ENCODE data around the gene CD300A.
"Not testable (repeated sequence)": the region's sequence is repeated elsewhere in the genome, so short reads cannot be mapped to it uniquely, and the experiment has no call there.

The CD300A gene

DNA sequence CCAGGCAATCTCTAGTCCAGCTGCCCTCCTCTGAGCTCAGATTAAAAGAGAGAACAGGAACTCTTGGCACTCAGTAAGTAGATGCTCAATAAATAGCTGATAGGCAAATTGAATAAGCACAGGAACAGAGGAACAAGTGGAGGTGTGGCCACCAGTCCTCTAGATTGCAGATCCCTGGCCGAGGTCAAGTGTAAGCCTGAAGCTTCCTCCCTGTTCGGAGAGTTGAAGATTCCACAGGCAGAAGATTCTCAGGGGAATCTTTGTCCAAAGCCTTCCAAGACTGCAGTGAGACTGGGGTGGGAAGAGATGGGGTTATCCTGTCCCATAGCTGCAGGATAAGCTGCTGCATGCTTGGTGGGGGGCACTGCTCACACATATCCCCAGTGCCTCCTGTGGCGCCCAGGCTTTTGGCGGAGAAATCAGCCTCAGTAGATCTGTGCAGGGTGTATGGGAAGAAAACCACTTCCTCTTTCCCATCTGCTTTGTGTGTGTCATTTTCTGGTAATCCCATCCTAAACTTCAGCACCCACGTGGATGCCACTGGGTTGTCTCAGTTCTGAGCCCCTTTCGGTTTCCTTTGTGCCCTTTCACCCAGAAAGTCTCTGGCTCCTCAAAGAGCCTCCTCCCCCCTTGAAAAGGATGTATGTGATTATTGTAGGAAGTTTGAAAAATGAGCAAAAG, 12.1 kb downstream of the CD300A start:
- DNase-seq (ENCODE audit: low spot score): no peak

DNA sequence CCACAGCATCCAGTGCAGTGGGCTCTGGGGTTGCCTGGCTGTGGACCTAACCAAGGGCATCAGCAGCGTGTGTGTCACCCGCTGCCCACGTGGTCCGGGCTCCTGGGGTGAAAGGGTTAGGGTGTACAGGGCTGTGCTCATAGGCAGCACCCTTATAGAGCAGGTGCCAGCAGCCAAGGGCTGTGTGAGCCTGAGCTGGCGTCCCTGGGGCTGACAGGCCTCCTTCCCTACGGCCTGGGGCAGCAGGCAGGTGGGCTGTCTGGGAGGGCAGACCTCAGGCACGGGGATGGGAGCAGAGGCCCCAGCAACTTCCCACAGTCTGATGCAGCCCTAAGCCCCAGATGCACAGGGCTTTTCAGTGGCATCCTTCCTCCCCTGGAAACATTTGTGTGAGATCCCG, 13.9 kb downstream of the CD300A start:
- no peak for DNase-seq (ENCODE audit: low spot score)

DNA sequence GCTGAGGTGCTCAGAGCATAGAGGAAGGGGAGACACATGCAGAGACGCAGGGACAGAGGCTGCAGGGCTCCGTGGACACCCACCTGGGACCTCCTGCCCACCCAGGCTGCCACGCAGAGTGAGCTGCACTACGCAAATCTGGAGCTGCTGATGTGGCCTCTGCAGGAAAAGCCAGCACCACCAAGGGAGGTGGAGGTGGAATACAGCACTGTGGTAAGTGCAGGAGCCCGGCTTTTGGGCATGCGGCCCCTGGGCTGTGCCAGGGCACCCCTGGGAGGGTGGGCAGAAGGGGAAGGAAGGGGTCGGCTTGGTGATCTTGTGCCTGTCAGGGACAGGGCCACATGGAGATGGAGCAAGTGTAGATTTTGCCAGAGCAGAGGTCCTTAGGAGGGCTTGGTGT, 15.2 kb downstream of the CD300A start:
- DNase-seq (ENCODE audit: low spot score): no peak

DNA sequence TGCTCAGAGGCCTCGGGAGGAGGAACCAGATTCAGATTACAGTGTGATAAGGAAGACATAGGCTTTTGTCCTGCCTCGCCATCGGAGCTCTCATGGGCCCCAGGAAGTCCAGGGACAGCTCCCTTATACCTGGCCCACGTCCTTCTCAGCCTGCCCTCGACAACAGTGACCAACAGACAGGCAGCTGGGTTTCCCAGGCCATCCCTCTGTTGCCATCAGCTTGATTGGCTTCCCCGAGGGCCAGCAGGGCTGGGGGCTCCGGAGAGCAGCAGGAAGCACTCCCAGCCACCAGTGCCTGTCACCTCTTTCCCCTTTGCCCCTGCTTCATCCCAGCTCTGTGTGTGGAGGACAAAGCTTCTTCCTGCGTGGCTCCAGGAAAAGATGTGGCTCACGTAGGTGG, 17.6 kb downstream of the CD300A start:
- DNase-seq (ENCODE audit: low spot score): no peak

DNA sequence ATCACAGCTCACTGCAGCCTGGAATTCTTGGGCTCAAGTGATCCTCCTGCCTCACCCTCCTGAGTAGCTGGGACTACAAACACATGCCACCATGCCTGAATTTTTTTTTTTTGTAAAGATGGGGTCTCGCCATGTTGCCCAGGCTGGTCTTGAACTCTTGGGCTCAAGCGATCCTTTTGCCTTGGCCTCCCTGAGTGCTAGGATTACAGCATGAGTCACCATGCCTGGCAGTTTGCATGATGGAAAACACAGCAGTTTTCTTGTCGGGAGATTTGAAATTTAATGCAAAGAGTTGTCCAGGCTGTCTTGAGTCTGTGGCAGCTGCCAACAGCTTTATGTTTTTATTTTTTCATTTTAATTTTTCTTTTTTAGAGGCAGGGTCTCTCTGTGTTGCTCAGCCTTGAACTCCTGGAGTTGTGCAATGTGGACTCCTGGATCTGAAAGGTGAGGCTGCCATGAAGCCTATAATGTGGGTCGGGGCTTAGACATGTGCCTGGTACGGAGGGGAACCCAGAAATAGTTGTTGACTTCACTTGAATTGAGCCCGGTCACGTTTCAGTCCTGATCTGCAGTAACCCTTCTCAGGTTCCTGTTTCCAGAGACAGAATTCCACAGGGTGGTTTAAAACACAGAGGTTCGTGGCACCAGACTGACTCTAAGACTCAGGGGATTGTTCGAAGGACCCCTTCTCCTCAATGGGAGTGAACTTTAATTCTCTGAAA, 18.7 kb downstream of the CD300A start:
- no peak for DNase-seq (ENCODE audit: low spot score)

DNA sequence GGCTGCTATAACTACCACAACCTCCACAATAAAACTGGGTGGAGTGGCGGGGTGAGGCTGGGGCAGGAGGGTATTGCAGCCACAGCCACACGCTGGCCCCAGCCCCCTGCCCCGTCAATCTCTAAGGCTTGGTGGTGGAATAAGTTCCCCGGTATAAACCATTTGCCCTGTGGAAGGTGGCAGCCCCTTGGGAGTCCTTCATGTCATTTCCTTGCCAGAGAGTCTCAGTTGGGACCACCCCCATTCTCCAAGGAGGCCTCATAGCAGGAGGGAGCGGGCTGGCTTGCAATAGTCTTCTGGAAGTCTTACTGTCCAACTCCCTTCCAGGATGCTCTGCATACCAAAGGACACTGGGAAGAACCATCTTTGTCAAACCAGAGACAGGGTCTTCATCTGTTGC, 19.4 kb downstream of the CD300A start:
- no peak for DNase-seq (ENCODE audit: low spot score)

DNA sequence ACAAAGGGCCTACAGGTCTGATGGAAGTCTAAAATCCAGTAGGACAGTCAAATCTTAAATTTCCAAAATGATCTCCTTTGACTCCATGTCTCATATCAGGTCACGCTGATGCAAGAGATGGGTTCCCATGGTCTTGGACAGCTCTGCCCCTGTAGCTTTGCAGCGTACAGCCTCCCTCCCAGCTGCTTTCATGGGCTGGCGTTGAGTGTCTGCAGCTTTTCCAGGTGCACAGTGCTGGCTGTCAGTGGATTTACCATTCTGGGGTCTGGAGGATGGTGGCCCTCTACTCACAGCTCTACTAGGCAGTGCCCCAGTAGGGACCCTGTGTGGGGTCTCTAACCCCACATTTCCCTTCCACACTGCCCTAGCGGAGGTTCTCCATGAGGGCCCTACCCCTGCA, 21.8 kb downstream of the CD300A start:
- not testable (repeated sequence) for DNase-seq (ENCODE audit: low spot score)

DNA sequence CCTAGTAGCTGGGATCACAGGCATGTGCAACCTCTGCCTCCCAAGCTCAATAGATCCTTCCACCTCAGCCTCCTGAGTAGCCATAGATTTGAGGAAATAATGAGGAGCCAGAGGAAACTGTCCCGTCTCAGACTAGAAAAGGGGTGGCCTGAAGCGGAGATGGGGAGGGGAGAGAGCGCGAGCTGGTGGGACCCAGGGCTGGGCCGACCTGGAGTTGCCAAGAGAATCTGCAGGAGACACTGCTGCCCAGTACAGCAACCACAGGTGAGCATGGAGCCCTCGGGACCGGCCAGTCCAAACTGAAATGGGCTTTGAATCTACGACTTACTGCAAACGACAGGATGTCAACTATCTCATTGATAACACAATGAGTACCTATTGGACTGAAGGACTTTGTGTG, 24.3 kb downstream of the CD300A start:
- DNase-seq (ENCODE audit: low spot score): no peak

DNA sequence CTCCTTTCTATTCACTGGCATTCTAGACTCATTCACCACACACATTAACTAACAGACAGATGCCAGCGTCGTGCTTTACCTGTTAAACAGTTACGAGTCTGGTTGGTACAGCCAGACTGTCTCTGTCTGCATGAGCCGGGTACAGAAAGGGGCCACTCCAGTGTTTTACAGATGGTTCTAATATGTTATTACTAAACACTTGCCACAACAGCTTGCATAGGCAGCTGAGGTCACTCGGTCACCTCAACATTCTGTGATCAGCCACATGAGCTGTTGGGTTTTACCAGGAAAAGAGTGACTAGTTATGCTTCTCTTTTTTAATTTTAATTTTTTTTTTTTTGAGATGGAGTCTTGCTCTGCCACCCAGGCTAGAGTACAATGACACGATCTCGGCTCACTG, 25.2 kb downstream of the CD300A start:
- DNase-seq (ENCODE audit: low spot score): no peak

DNA sequence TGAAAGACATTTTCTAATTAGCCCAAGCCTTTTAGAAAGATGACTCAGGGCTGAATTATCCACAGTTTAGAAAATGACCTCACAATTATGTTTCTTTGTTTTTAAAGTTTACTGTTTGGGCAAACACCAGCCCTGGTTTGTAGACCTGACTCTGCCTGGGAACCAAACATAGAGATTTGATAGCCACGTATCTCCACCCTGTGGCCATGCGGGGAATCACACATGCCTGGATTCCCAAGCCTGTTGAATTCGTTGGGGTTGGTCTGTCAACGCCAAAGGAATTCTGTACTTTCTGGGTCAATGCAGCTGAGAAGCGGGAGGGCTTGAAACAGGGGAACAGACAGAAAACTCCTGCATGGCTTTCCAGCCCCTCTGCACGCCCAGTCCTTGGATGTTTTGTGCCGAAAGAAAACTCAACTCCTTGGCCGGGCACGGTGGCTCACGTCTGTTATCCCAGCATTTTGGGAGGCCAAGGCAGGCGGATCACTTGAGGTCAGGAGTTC, 26.9 kb downstream of the CD300A start:
- peak; percentile 77 for DNase-seq (ENCODE audit: low spot score)

DNA sequence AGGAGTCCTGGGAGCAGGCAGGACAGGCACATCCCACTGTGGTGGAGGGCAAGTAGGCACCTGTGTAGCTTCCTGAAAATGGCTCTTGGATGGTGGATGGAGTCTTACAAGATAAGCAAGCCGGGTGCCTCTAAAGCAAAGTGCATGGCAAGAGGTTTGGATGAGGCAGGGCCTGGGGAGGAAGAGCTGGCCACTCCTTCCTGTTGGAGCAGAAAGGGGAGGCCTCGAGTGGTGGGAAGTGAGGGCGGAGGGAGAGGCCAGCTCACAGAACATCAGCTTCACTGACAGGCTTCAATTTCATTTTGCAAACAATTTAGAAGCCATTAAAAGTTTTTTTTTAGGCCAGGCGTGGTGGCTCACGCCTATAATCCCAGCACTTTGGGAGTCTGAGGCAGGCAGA, 31.0 kb downstream of the CD300A start:
- DNase-seq (ENCODE audit: low spot score): no peak

DNA sequence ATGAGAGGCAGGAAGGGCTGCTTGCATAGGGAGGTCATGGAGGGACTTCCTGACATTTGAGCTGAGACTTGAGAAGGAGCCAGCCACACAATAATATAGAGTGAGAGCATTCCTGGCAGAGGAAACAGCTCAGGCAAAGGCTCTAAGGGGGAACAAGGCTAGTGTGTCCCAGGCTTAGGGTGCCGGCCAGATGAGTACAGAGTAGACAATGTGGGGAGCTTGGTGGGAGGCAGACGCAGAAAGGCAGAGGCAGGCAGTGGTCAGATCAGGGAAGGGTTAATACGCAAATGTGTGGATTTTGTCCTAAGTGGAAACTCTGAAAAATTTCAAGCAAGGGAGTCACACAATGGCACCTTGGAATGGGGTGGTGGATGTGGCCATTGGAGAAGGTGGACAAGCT, 33.6 kb downstream of the CD300A start:
- DNase-seq (ENCODE audit: low spot score): no peak

DNA sequence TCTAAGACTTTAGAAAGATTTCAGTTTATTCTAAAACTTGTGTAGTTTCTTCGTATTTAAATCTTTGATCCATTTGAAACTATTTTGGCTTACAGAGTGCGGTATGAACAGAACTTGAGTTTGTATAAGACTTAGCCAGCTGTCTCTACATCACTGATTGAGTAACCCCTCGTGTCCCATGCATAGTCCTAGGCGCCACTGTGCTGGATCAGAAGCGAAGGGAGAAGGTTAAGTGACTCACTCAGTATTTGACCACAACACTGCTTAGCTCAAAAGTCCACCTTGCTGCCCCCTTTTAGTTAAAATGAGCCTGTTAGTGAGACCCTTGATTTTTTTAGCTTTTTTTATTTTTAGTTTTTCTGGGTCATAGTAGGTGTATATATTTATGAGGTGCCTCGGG, 36.4 kb downstream of the CD300A start:
- DNase-seq (ENCODE audit: low spot score): no peak

DNA sequence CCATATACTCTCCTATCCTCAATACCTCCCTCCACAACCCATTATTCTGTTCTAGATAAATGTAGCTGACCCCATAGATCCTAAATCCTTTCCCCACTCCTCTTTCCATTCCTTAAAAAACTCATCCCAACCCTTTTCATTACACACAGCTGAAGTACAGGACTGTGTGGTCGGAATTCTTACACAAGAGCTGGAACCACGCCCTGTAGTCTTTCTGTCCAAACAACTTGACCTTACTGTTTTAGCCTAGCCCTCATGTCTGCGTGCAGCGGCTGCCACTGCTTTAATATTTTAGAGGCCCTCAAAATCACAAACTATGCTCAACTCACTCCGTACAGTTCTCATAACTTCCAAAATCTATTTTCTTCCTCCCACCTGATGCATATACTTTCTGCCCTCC, 37.5 kb downstream of the CD300A start:
- not testable (repeated sequence) for DNase-seq (ENCODE audit: low spot score)

DNA sequence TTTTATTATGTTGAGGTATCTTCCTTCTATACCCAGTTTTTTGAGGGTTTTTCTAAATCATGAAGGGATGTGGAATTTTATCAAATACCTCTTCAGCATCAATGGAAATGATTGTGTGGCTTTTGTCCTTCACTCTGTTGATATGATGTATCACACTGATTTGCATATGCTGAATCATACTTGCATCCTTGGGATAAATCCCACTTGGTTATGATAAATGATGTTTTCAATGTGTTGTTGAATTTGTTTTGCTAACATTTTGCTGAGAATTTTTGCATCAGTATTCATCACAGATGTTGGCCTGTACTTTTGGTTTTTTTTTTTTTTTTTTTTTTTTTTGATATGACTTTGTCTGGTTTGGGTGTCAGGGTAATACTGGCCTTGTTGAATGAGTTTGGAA, 41.7 kb downstream of the CD300A start:
- no peak for DNase-seq (ENCODE audit: low spot score)

DNA sequence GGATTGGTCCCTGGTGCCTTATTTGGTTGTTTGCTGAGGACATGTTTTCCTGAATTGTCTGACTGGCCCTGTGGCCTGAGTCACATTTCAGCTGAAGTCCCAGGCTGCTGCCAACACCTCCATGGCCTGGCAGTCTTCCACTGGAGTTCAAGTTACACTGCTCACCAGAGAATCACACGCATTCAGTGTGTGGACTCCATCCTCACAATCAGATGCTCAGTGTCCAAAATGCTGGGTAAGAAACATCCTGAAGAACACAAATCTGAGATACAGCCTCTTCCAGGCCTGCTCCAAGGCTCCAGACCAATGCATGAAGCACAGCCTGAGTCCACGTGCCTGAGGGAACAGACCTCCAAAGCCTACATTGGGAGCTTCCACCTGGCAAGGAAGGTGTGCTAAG, 45.6 kb downstream of the CD300A start:
- DNase-seq (ENCODE audit: low spot score): no peak

DNA sequence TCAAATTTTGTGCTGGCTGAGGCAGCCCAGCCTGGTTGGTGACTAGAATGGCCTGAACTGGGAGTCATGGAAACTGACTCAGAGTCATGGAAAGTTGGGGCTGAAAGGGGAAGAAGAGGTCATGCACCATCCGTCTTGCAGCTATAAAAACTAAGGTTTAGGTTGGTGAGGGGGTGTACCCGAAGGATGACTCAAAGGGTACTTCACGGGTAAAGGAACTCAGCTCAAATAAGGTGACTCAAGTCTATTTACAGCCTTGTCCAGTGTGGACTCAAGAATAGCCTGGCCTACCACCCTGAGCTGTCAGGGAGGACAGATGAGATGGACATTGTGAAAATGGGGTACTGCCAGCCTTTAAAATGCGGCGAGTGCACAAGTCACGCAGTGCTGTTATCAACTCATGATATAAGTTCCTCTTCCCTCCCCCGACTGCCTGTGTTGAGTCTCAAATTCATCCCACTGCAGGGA, 46.2 kb downstream of the CD300A start:
- no peak for DNase-seq (ENCODE audit: low spot score)

DNA sequence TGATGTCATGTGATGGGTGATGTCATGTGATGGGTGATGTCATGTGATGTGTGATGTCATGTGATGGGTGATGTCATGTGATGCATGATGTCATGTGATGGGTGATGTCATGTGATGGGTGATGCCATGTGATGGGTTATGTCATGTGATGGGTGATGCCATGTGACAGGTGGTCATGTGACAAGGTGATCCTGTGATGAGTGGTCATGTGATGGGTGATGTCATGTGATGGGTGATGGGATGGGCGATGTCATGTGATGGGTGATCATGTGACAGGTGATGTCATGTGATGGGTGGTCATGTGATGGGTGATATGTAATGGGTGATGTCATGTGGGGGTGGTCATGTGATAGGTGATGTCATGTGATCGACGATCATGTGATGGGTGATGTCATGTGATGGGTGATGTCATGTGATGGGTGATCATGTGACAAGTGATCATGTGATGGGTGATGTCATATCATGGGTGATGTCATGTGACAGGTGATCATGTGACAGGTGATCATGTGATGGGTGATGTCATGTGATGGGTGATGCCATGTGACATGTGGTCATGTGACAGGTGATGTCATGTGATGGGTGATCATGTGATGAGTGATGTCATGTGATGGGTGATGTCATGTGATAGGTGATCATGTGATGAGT, 47.7 kb downstream of the CD300A start:
- no peak for DNase-seq (ENCODE audit: low spot score)

DNA sequence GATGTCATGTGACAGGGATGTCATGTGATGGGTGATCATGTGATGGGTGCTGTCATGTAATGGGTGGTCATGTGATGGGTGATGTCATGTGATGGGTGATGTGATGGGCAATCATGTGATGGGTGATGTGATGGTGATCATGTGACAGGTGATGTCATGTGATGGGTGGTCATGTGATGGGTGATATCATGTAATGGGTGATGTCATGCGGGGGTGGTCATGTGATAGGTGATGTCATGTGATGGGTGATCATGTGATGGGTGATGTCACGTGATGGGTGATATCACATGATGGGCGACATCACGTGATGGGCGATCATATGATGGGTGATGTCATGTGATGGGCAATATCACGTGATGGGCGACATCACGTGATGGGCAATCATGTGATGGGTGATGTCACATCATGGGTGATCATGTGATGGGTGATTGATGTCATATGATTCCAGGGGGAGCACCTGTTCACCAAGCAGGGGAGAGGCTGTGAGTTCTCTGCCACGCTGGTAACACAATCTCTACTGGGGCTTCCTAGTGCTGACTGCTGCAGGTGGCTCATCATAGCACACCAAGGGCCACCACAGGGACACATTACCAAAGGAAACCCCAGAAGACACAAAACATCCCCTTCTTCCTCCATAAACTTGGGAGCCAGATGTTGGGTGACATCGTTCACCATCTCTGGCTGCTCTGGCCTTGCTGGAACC, 48.3 kb downstream of the CD300A start:
- no peak for DNase-seq (ENCODE audit: low spot score)

DNA sequence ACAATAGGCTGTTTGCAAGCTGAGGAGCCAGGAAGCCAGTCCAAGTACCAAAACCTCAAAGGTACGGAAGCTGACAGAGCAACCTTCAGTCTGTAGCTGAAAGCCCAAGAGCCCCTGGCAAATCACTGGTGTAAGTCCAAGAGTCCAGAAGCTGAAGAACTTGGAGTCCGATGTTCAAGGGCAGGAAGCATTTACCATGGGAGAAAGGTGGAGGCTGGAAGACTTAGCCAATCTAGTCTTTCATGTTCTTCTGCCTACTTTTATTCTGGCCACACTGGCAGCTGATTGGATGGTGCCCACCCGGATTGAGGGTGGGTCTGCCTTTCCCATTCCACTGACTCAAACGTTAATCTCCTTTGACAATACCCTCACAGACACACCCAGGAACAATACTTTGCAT, 49.5 kb downstream of the CD300A start:
- DNase-seq (ENCODE audit: low spot score): no peak

DNA sequence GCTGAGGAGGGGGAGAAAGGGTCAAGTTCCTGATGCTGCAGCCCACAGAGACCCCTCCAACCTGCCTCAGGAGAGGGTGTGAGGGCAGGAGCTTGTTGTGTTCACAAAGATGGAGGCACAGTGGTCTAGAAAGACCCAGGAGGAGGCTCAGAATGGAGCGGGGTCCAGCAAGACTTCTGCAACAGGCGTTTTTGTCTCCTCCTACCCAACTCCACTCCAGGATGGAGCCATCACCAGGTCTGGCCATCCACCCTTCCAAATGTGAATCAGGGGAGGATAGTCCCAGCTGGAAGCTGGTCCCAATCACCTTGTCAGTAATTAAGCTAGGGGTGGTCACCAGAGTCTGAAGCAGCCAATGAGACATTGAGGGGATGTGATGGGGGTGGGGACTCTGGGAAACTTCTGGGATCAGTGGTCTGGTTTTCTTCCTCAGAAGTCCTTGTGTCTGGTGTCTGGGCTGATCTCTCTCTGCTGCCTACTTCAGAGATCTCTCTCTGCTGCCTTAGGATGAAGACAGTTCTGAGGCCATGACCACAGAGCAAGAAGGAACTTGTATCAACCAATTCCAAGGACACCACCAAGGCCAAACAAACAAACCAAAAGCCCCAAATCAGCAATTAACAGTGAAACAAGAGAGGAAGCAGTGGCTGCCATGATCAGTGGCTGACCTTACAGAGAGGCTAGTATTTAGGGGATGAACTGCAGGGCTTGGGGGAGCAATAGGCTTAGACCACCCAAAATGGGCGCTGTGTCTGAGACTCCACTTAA, 50.3 kb downstream of the CD300A start:
- DNase-seq (ENCODE audit: low spot score): no peak
